Keratinocyte (primary cell): Measurements from ENCODE around the gene HYDIN.
"Not testable (repeated sequence)": the region's sequence is repeated elsewhere in the genome, so short reads cannot be mapped to it uniquely, and the experiment has no call there.

Experiments used
- CTCF ChIP-seq, 3 experiments: IDR thresholded peaks in 1 of 3; conservative IDR thresholded peaks in 1 of 3; optimal IDR thresholded peaks in 1 of 3; 2 replicates in 2 of 3; 3 replicates in 1 of 3; pipeline versions ENCODE3 to v1.5.1; 2011; ENCODE audit warnings: low read length in 3 of 3, mild to moderate bottlenecking in 3 of 3, moderate library complexity in 2 of 3, control low read depth in 1 of 3, inconsistent platforms in 1 of 3; ENCODE audit not compliant: insufficient read depth in 2 of 3; ENCODE audit errors: extremely low read depth in 1 of 3
- EZH2 ChIP-seq: IDR thresholded peaks from one replicate; pipeline ENCODE4 v1.6.1; 2012; ENCODE audit warnings: inconsistent platforms, mild to moderate bottlenecking, low read length, moderate library complexity

DNA sequence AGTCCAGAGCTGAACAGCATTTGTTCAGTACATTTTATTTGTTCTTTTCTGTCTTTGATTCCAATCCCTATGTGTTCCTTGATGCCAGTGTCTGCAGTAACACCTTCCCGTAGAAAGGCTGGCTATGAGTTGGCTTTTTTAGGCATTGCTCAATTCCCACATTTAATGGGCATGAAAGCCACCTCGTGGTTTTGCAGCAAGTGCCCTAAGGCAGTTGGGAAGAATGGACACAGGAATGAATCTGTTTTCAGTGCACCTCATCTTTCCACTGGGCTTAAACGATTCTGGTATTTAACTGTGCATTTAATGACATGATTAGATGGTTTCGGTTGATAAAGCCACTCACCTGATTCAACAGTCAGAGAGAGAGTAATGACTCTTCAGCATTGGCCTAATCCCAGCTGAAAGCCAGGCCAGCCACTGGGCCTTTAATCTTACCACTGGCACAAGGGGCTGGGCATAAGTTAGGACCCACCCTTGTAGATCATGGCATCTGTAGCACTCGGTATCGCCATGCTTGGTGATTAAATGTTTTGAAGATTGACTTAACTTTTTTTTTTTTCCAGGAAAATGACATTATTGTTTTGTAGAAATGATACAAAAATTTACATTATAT, 211.3 kb downstream of the HYDIN start:
- not testable (repeated sequence) for TF ChIP-seq EZH2; CTCF (optimal IDR thresholded peaks at IDR 0.05 in 1 of 3, IDR thresholded peaks at IDR 0.05 in 1 of 3, conservative IDR thresholded peaks at IDR 0.05 in 1 of 3; ENCODE audit: extremely low read depth in 1 of 3, insufficient read depth in 2 of 3, low read length in 3 of 3)
